NT2/D1 (cell line): ENCODE data around the gene PDGFRA.

ENCODE experiments used
- SUZ12 ChIP-seq: IDR thresholded peaks from 2 replicates; pipeline ENCODE4 v1.6.1; 2011; ENCODE audit not compliant: insufficient read length, insufficient read depth; ENCODE audit errors: extremely low read depth
- YY1 ChIP-seq: IDR thresholded peaks from 2 replicates; pipeline ENCODE4 v1.6.1; 2011; ENCODE audit not compliant: insufficient read length, insufficient read depth

DNA sequence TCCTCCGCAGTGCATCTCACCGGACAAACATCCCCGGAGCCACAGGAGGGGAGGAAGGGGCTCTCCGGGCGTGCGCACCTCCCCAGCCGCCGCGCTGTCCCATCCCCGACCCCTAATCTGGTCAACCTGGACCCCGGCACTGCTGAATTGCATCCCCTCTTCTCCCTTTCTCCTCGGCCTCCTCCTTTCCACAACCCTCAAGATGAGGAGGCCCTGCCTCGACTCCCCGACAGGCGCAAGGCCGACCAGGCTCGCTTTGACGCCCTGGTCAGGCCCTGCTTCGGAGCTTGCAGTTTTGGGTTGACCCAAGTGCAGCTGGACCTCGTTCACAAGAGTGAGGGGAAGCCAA, 2.3 kb downstream of the PDGFRA start:
- TF ChIP-seq YY1 (no peak), SUZ12 (peak; percentile 61)
